Liver (tissue), 9 donors: ENCODE measurements around the gene NQO2. TPM values are rescaled to one million over a fixed set of nuclear protein-coding genes. Genes with fewer than 3 reads are reported as not detected.
"Not testable (repeated sequence)": the region's sequence is repeated elsewhere in the genome, so short reads cannot be mapped to it uniquely, and the experiment has no call there.

Experiments used
- DNase-seq: peaks from one replicate; pipeline ENCODE4 v3.0.0-alpha.2; 2017; ENCODE audit warnings: low spot score
- H3K27ac ChIP-seq, 2 donors: one replicate each; pipeline ENCODE4 v1.7.0; 2013; ENCODE audit warnings: inconsistent platforms in 2 of 2, low read length in 2 of 2, control low read depth in 1 of 2, low read depth in 1 of 2, mild to moderate bottlenecking in 1 of 2
- H3K27me3 ChIP-seq, 4 donors: one replicate each; pipeline versions ENCODE4 v1.6.1 to v1.7.0; 2013; ENCODE audit warnings: low read length in 3 of 4, inconsistent platforms in 1 of 4, mild to moderate bottlenecking in 1 of 4, moderate library complexity in 1 of 4; ENCODE audit not compliant: control insufficient read depth in 4 of 4, insufficient read depth in 4 of 4
- H3K36me3 ChIP-seq, 4 donors: one replicate each; pipeline versions ENCODE4 v1.6.1 to v1.7.0; 2013; ENCODE audit warnings: low read length in 3 of 4, mild to moderate bottlenecking in 3 of 4, low read depth in 1 of 4, moderate library complexity in 1 of 4; ENCODE audit not compliant: control insufficient read depth in 4 of 4, insufficient read depth in 3 of 4
- H3K4me1 ChIP-seq, 4 donors: one replicate each; pipeline versions ENCODE4 v1.6.1 to v1.7.0; 2013; ENCODE audit warnings: low read length in 3 of 4, mild to moderate bottlenecking in 3 of 4, moderate library complexity in 1 of 4; ENCODE audit not compliant: control insufficient read depth in 4 of 4, insufficient read depth in 4 of 4
- H3K4me3 ChIP-seq, 3 donors: one replicate each; pipeline versions ENCODE4 v1.6.1 to v1.7.0; 2013; ENCODE audit warnings: low read length in 3 of 3, control low read depth in 1 of 3, low read depth in 1 of 3, mild to moderate bottlenecking in 1 of 3
- H3K9ac ChIP-seq, 2 donors: one replicate each; pipeline ENCODE4 v1.7.0; 2013; ENCODE audit warnings: low read length in 2 of 2, mild to moderate bottlenecking in 2 of 2, moderate library complexity in 2 of 2, control low read depth in 1 of 2, low read depth in 1 of 2
- H3K9me3 ChIP-seq, 4 donors: one replicate each; pipeline versions ENCODE4 v1.6.1 to v1.7.0; 2013; ENCODE audit warnings: low read length in 3 of 4; ENCODE audit not compliant: control insufficient read depth in 4 of 4
- FOXA1 ChIP-seq: IDR thresholded peaks from 2 replicates; pipeline ENCODE4 v1.6.1; 2016; ENCODE audit warnings: antibody characterized with exemption
- GABPA ChIP-seq, 2 donors: IDR thresholded peaks in 1 of 2; conservative IDR thresholded peaks in 1 of 2; 2 replicates each; pipeline ENCODE4 v1.6.1; 2016; ENCODE audit warnings: antibody characterized with exemption in 2 of 2, mild to moderate bottlenecking in 1 of 2, moderate library complexity in 1 of 2
- JUND ChIP-seq, 2 donors: IDR thresholded peaks; 2 replicates each; pipeline ENCODE4 v1.6.1; 2016; ENCODE audit warnings: antibody characterized with exemption in 2 of 2
- NR2F2 ChIP-seq: IDR thresholded peaks from 2 replicates; pipeline ENCODE4 v1.6.1; 2016; ENCODE audit warnings: antibody characterized with exemption
- RAD21 ChIP-seq, 2 donors: IDR thresholded peaks; 2 replicates each; pipeline ENCODE4 v1.6.1; 2016; ENCODE audit warnings: antibody characterized with exemption in 2 of 2, mild to moderate bottlenecking in 2 of 2
- RXRA ChIP-seq, 2 donors: IDR thresholded peaks; 2 replicates each; pipeline ENCODE4 v1.6.1; 2017 to 2018; ENCODE audit warnings: antibody characterized with exemption in 2 of 2, mild to moderate bottlenecking in 1 of 2
- TAF1 ChIP-seq: conservative IDR thresholded peaks from 2 replicates; pipeline ENCODE4 v1.6.1; 2016; ENCODE audit warnings: antibody characterized with exemption, mild to moderate bottlenecking
- YY1 ChIP-seq: IDR thresholded peaks from 2 replicates; pipeline ENCODE4 v1.6.1; 2016; ENCODE audit warnings: antibody characterized with exemption, mild to moderate bottlenecking
- WGBS: extraction: QIAGEN DNeasy Blood & Tissue Kit; methylation state at CpG from one replicate; pipeline ENCODE4 v1.1.7; 2013; 5-methylcytosine and 5-hydroxymethylcytosine counted together
- polyA plus RNA-seq, 2 donors: library from polyadenylated mRNA; stranded (reverse) in 1 of 2; unstranded in 1 of 2; fragments of 200-250 nt in 1 of 2; fragments of >200 nt in 1 of 2; fragmentation: Nextera tagmentation in 1 of 2; extraction: Ambion mirVana in 1 of 2; gene quantifications; one replicate each; pipeline versions ENCODE4 v1.2.1 to v1.2.3, GENCODE V29; 2013 to 2015
- total RNA-seq, 2 donors: library from RNA; depleted of rRNA; stranded (reverse); fragments of >200 nt; gene quantifications; one replicate each; pipeline ENCODE4 v1.2.3, GENCODE V29; 2014
- TF ChIP-seq, protein P1 (sequence below): fragments of 150-350 bp; IDR thresholded peaks from 2 replicates; pipeline ENCODE4 v1.5.1; 2017; ENCODE audit warnings: improper control_type of control experiment, low read depth, low read length; ENCODE audit not compliant: missing input control
- TF ChIP-seq, protein P2 (sequence below): IDR thresholded peaks from 2 replicates; pipeline ENCODE4 v1.6.1; 2016; ENCODE audit warnings: antibody characterized with exemption
- TF ChIP-seq, protein P3 (sequence below): IDR thresholded peaks from 2 replicates; pipeline ENCODE4 v1.6.1; 2016; ENCODE audit warnings: antibody characterized with exemption
- TF ChIP-seq, protein P4 (sequence below): IDR thresholded peaks from 2 replicates; pipeline ENCODE4 v1.6.1; 2016; ENCODE audit warnings: antibody characterized with exemption
- TF ChIP-seq, protein P5 (sequence below): IDR thresholded peaks from 2 replicates; pipeline ENCODE4 v1.6.1; 2016; ENCODE audit warnings: antibody characterized with exemption, mild to moderate bottlenecking
- donor health status: healthy.
- donor health status: healthy.
- donor health status: healthy.
- donor health status: healthy.
- donor health status: healthy.

Gene NQO2
- total and polyA plus RNA-seq, 4 donors = 11.5 to 127 (median 92.7) TPM

DNA sequence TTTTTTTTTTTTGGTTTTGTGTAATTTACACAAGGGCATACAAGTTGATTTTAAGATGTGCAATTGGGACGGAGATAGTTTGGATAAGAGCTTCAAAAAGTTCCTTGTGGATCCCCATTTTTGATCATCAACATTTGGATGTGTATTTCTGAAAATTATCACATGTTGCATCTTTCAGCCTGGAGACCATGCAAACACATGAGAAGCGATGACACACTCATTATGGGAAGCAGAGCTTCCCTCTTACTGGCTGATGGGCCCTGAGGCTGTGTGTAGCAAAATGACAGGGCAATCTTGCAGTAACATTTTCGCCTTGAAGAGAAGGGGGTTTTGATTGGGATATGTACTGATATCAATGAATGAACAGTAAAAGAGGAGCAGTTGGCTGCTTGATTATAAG, 46.6 kb downstream of the NQO2 start:
- WGBS = 83% methylated on average over 3 of the region's 3 CpGs
- H3K9me3 ChIP-seq = no peaks in the 10 kb centered on the region
- no peak overlapping the region for H3K9ac ChIP-seq
- no peak for TF ChIP-seq RXRA (IDR thresholded peaks at IDR 0.05)
- no peak for TF ChIP-seq GABPA (IDR thresholded peaks at IDR 0.05 in 1 of 2, conservative IDR thresholded peaks at IDR 0.05 in 1 of 2)
- TF ChIP-seq, protein P1, sequence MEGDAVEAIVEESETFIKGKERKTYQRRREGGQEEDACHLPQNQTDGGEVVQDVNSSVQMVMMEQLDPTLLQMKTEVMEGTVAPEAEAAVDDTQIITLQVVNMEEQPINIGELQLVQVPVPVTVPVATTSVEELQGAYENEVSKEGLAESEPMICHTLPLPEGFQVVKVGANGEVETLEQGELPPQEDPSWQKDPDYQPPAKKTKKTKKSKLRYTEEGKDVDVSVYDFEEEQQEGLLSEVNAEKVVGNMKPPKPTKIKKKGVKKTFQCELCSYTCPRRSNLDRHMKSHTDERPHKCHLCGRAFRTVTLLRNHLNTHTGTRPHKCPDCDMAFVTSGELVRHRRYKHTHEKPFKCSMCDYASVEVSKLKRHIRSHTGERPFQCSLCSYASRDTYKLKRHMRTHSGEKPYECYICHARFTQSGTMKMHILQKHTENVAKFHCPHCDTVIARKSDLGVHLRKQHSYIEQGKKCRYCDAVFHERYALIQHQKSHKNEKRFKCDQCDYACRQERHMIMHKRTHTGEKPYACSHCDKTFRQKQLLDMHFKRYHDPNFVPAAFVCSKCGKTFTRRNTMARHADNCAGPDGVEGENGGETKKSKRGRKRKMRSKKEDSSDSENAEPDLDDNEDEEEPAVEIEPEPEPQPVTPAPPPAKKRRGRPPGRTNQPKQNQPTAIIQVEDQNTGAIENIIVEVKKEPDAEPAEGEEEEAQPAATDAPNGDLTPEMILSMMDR = no peak
- TF ChIP-seq FOXA1 = no peak
- TF ChIP-seq JUND (IDR thresholded peaks at IDR 0.05) = no peak
- no peak for TF ChIP-seq TAF1
- TF ChIP-seq RAD21 (IDR thresholded peaks at IDR 0.05) = no peak
- TF ChIP-seq YY1 = no peak
- TF ChIP-seq, protein P2, sequence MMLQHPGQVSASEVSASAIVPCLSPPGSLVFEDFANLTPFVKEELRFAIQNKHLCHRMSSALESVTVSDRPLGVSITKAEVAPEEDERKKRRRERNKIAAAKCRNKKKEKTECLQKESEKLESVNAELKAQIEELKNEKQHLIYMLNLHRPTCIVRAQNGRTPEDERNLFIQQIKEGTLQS = no peak
- TF ChIP-seq, protein P3, sequence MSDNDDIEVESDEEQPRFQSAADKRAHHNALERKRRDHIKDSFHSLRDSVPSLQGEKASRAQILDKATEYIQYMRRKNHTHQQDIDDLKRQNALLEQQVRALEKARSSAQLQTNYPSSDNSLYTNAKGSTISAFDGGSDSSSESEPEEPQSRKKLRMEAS = no peak
- TF ChIP-seq, protein P4, sequence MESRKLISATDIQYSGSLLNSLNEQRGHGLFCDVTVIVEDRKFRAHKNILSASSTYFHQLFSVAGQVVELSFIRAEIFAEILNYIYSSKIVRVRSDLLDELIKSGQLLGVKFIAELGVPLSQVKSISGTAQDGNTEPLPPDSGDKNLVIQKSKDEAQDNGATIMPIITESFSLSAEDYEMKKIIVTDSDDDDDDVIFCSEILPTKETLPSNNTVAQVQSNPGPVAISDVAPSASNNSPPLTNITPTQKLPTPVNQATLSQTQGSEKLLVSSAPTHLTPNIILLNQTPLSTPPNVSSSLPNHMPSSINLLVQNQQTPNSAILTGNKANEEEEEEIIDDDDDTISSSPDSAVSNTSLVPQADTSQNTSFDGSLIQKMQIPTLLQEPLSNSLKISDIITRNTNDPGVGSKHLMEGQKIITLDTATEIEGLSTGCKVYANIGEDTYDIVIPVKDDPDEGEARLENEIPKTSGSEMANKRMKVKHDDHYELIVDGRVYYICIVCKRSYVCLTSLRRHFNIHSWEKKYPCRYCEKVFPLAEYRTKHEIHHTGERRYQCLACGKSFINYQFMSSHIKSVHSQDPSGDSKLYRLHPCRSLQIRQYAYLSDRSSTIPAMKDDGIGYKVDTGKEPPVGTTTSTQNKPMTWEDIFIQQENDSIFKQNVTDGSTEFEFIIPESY = no peak
- TF ChIP-seq, protein P5, sequence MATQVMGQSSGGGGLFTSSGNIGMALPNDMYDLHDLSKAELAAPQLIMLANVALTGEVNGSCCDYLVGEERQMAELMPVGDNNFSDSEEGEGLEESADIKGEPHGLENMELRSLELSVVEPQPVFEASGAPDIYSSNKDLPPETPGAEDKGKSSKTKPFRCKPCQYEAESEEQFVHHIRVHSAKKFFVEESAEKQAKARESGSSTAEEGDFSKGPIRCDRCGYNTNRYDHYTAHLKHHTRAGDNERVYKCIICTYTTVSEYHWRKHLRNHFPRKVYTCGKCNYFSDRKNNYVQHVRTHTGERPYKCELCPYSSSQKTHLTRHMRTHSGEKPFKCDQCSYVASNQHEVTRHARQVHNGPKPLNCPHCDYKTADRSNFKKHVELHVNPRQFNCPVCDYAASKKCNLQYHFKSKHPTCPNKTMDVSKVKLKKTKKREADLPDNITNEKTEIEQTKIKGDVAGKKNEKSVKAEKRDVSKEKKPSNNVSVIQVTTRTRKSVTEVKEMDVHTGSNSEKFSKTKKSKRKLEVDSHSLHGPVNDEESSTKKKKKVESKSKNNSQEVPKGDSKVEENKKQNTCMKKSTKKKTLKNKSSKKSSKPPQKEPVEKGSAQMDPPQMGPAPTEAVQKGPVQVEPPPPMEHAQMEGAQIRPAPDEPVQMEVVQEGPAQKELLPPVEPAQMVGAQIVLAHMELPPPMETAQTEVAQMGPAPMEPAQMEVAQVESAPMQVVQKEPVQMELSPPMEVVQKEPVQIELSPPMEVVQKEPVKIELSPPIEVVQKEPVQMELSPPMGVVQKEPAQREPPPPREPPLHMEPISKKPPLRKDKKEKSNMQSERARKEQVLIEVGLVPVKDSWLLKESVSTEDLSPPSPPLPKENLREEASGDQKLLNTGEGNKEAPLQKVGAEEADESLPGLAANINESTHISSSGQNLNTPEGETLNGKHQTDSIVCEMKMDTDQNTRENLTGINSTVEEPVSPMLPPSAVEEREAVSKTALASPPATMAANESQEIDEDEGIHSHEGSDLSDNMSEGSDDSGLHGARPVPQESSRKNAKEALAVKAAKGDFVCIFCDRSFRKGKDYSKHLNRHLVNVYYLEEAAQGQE = no peak
- TF ChIP-seq NR2F2 = no peak
- DNase-seq = no peak
- no peaks in the 10 kb centered on the region for H3K4me1 ChIP-seq
- H3K27ac ChIP-seq = no peak overlapping the region
- H3K4me3 ChIP-seq = no peak overlapping the region
- no peaks in the 10 kb centered on the region for H3K36me3 ChIP-seq
- no peaks in the 10 kb centered on the region for H3K27me3 ChIP-seq

DNA sequence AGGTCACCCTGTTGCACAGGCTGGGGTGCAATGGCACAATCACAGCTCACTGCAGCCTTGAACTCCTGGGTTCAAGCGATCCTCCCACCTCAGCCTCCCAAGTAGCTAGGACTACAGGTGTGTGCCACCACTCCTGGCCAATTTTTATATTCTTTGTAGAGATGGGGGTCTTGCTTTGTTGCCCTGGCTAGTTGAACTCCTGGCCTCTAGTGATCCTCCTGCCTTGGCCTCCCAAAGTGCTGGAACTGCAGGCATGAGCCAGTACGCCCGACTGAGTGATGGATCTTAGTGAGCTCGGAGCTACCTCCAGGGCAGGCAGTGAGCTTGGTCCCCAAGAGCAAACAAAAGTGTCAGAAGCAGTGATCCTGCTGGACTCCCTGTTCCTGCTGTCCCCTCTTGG, 48.3 kb downstream of the NQO2 start:
- WGBS = 97% methylated on average over 4 of the region's 4 CpGs
- H3K9me3 ChIP-seq, DNase-seq, H3K36me3 ChIP-seq, H3K9ac ChIP-seq, H3K4me1 ChIP-seq, H3K4me3 ChIP-seq, H3K27me3 ChIP-seq, H3K27ac ChIP-seq: not testable (repeated sequence)
